ENCODE measurements around the gene CACNA2D1.

CACNA2D1 gene

GRCh38 chr7:82360591-82361368 is 82.8 kb downstream of the CACNA2D1 start:
- no peak for TF ChIP-seq CTCF (IDR thresholded peaks at IDR 0.05; ENCODE audit: control insufficient read depth, insufficient read depth, low read depth, low read length, missing control alignments)
- H3K4me3 ChIP-seq (ENCODE audit: control insufficient read depth, low read depth, low read length) = no peak overlapping the region
- no peak for DNase-seq (ENCODE audit: low read depth)

GRCh38 chr7:82359426-82359825 is 84.2 kb downstream of the CACNA2D1 start:
- no peak overlapping the region for H3K4me3 ChIP-seq (ENCODE audit: control insufficient read depth, low read depth, low read length)
- TF ChIP-seq CTCF (IDR thresholded peaks at IDR 0.05; ENCODE audit: control insufficient read depth, insufficient read depth, low read depth, low read length, missing control alignments) = no peak
- no peak for DNase-seq (ENCODE audit: low read depth)

- TF ChIP-seq CTCF (IDR thresholded peaks at IDR 0.05; ENCODE audit: control insufficient read depth, insufficient read depth, low read depth, low read length, missing control alignments) = no peak
- no peak overlapping the region for H3K4me3 ChIP-seq (ENCODE audit: control insufficient read depth, low read depth, low read length)
- DNase-seq (ENCODE audit: low read depth) = no peak
These were observed 84.7 kb downstream of the CACNA2D1 start for GRCh38 chr7:82358923-82359322.

- H3K4me3 ChIP-seq (ENCODE audit: control insufficient read depth, low read depth, low read length) = no peak overlapping the region
- no peak for DNase-seq (ENCODE audit: low read depth)
- no peak for TF ChIP-seq CTCF (IDR thresholded peaks at IDR 0.05; ENCODE audit: control insufficient read depth, insufficient read depth, low read depth, low read length, missing control alignments)
These were observed 85.5 kb downstream of the CACNA2D1 start for GRCh38 chr7:82358009-82358578.

GRCh38 chr7:82348251-82348650 is 95.3 kb downstream of the CACNA2D1 start:
- H3K4me3 ChIP-seq (ENCODE audit: control insufficient read depth, low read depth, low read length) = no peak overlapping the region
- DNase-seq (ENCODE audit: low read depth) = no peak
- TF ChIP-seq CTCF (IDR thresholded peaks at IDR 0.05; ENCODE audit: control insufficient read depth, insufficient read depth, low read depth, low read length, missing control alignments) = no peak

- no peak for TF ChIP-seq CTCF (IDR thresholded peaks at IDR 0.05; ENCODE audit: control insufficient read depth, insufficient read depth, low read depth, low read length, missing control alignments)
- no peak for DNase-seq (ENCODE audit: low read depth)
- no peak overlapping the region for H3K4me3 ChIP-seq (ENCODE audit: control insufficient read depth, low read depth, low read length)
These were observed 95.8 kb downstream of the CACNA2D1 start for GRCh38 chr7:82347808-82348207.
